NCI-H1417 treated with DMSO at 0.1 percent for 48 hours (cell line): ENCODE measurements around the gene ACSF2.

Experiments
- DNase-seq: peaks from one replicate; lab custom pipeline; 2025; lab: John Stamatoyannopoulos, UW

The ACSF2 gene

DNA sequence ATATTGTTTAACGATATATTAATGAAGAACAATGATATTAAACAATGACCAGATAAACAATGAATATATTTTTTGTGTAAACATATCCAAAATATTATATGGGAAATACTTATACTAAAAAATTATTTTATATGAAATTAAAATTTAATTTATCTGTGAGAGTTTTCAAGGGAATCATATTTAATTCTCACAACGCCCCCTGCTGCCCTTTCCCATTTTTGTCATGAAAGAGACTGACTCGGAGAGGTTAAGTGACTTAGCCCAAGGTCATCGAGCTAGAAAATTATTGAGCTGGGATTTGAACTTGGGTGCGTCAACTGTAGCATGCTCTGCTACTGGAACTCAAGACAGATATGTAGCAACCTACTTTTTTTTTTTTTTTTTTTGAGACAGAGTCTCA, 75.0 kb downstream of the ACSF2 start:
- DNase-seq, result no peak

- no peak for DNase-seq
Measured at GRCh38 chr17:50502301-50502990, 76.4 kb downstream of the ACSF2 start.

DNA sequence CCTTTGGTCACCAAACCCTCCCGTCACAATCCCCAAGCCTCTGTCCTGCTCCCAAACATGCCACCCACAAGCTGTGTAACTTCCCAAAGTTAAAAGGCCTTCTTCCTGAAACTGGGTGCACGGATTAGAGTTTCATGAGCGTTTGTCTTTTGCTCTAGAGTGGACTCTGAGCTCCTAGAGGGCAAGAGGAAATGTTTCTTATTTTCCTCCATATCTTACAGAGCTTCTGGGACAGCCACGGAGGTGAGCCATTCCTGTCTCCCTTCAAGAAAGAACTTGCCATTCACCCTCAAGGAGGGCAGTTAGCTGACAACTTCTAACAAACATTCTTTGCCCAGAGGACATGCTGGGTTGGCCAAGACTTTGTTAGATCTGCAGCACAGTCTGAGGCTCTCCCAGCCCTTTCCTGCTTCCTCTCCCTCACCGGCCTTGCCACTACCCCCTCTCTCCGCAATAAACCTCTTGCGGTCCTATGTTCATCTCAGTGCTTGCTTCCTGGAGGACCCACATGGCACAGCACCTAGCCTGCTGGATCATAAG, 79.6 kb downstream of the ACSF2 start:
- DNase-seq, result no peak

- no peak for DNase-seq
Measured at GRCh38 chr17:50506298-50506697, 80.3 kb downstream of the ACSF2 start.

DNA sequence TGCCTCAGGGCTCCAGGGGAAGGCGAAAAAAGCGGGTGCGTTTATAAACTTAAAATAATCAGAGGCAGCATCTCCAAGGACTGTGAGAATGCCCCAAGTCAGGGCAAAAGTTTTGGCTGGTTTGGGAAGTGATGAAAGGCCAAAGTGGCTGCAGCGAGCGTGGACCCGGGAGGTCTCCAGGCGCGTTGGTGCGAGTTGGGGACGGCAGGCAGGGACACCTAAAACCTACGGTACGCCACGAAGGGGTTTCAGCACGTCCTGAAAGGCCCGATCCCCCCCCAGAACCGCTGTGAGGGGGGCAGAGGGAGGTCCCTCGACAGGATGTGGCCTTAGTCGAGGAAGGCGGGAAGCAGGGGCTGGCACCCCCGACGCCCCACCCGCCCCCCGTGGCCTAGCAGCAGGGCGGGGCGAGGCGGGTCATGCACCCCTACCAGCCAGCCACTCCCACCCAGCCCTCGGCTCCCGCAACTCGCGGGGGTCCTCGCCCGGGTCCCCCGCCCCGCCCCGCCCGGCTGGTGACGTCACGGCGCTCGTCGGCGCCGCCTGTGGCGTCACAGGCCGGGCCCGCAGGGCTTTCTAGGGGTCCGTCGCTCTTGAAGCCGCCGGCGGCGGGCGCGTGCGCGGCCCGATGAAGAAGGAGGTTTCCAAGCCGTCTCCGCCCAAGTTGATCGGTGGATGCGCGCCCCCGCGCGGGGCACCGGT, 82.0 kb downstream of the ACSF2 start, which contains the start of gene MYCBPAP:
MYCBPAP (plus strand) TSS at position 569 of the 702 bp plus-strand sequence. CDS start 236 bp downstream, outside the sequence.
- no peak for DNase-seq

DNA sequence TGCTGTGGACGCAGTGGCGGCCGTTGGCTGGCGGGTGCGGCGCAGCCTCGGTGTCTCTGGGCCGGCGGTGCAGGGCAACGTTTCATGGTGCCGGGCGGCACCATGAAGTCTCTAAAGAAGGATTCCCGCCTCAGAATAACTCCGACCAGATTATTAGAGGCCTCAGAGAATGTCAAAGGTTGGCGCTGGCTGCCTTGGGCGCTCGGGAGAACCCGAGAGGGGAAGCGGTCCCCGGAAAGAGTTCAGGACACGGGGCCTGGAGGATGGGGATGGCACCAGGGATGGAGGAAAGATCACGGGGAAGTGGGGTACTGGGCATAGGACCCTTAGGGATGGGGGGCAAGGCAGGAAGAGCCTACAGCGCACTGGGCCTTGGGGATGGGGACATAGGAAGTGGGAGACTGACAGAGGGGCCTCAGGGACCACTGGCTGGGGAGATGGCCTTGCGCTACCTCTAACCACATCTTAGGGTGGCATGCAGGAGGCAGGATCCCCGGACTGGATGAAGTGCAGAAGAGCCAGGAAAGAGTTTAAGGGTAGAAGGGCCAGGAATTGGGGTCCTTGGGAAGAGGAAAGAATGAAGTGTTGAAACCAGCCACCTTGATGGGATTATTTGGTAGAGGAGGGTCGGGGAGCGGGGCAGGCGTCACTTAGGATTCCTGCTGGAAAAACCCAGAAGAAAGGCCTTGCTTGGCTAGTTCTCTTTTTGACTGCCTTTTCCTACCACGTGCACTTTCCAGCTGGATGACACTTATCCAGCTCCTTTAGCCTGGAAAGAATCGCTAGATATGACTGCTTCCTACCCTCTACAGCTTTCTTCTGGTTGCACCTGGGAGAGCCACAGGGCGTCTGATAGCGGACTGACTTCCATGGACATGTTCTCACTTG, 82.8 kb downstream of the ACSF2 start:
- DNase-seq, result no peak

- DNase-seq, result no peak
Measured at GRCh38 chr17:50511058-50511457, 85.0 kb downstream of the ACSF2 start.

GRCh38 chr17:50513495-50513894, 87.5 kb downstream of the ACSF2 start:
- no peak for DNase-seq

GRCh38 chr17:50514388-50514787, 88.4 kb downstream of the ACSF2 start:
- DNase-seq, result no peak

GRCh38 chr17:50514936-50515702, 89.1 kb downstream of the ACSF2 start:
- DNase-seq, result no peak

DNA sequence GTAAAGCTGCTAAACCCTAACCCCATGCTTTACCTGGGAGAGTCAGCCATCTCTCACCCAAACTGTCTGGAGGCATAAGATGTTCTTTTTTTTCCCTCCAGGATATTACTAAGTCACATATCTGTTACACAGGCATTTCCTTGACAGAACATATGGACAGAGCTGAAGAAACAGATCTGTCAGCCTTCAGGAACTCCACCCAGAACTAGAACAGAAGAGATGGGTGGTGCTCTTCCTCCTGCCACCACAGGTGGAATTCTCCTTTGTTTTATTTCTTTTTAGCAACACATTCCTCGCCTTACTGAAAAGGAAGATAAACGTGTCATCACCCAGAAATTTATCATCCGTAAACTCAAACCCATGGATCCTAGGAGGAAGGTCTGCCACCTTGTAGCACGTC, 91.0 kb downstream of the ACSF2 start:
- no peak for DNase-seq

DNA sequence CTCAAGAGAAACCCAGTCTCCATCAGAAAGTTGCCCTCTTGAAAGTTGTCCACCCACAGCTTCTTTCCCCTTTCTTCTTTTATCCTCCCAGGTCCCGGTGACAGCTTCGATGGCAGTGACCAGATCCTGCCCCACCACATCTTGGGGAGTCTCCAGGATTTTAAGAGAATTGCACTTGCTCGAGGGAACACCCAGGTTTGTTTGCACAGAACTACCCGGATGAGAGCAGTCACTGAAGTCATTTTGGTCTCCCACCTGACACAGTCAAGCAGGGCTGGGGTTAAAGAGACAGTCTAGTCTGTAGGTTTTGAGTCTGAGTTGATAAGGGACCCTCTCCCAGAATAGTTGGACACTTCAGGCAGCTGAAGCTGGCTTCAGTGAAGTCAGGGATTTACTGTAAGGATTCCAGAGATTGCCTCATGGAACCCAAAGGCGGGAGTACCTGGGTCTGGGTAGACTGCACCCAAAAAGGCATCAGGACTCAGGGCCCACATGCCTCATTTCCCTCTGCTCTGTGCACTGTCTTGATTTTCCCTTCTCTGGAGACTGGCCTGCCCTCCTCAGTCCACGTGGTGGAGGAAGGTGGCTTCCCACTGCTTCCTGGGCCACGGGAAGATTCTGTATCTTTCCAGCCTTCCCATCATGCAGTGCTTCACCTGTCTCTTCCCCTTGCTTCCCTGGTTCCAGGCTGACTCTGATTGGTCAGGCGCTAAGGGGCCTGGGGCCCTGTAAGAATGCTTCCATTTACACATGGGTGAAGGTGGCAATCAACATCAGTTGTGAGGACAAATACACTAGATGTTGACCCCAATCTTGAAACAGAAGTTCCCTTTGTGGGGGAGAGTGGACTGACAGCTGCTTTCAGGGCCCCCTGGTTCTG, 91.7 kb downstream of the ACSF2 start:
- no peak for DNase-seq

GRCh38 chr17:50518384-50519023, 92.5 kb downstream of the ACSF2 start:
- no peak for DNase-seq

GRCh38 chr17:50519141-50519834, 93.3 kb downstream of the ACSF2 start:
- DNase-seq, result no peak

GRCh38 chr17:50520483-50520882, 94.5 kb downstream of the ACSF2 start:
- DNase-seq, result no peak

DNA sequence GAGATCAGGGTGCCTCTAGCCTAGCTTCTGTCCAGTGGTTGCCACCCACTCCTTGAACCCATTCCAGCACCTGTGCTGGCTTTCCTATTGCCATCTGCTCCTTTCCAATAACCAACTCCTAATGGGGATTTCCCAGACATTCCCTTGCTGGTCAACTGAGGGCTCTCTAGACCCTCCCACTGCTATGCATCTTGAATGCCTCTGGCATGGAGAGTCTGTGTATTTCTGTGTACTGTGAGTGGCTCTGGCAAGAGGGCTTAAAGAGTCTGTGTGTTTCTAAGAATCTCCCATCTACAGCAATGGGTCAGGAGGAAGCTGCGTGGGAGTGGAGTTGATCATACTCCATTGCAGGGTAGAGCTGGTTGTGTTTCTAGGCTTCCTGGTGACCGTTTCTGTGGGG, 95.5 kb downstream of the ACSF2 start:
- DNase-seq, result no peak

DNA sequence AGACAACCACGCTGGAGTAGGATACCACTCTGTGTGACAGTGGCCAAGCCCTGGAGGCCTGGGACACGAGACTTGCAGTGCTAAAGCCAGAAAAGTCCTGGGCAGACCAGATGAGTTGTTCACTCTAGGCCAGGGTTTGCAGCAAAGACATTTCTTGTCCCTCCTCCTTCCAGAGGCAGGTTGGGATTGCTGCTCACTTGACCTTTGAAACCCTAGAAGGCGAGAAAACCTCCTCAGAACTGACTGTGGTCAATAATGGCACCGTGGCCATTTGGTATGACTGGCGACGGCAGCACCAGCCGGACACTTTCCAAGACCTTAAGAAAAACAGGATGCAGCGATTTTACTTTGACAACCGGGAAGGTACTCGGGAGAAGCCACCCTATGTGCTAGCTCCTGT, 96.7 kb downstream of the ACSF2 start:
- no peak for DNase-seq

- DNase-seq, result no peak
Measured at GRCh38 chr17:50523208-50523607, 97.2 kb downstream of the ACSF2 start.
